Neuronal stem cell (in vitro differentiated cells): Measurements from ENCODE around the gene HOMER1.

Experiments used
- DNase-seq: peaks from one replicate; pipeline ENCODE4 v3.0.0-alpha.2; 2013; ENCODE audit warnings: low spot score
- H2AFZ ChIP-seq: one replicate; pipeline ENCODE4 v1.6.1; 2013; ENCODE audit warnings: mild to moderate bottlenecking, low read length, inconsistent platforms
- H2AK5ac ChIP-seq: 2 replicates; pipeline ENCODE4 v1.6.1; 2013; ENCODE audit warnings: low read depth, mild to moderate bottlenecking, inconsistent platforms, low read length, moderate library complexity, mixed read lengths
- H2BK120ac ChIP-seq: 2 replicates; pipeline ENCODE4 v1.6.1; 2013; ENCODE audit warnings: low read depth, mild to moderate bottlenecking, inconsistent platforms, low read length, moderate library complexity, mixed read lengths
- H2BK12ac ChIP-seq: one replicate; pipeline ENCODE4 v1.6.1; 2013; ENCODE audit warnings: low read length, inconsistent platforms
- H2BK15ac ChIP-seq: 2 replicates; pipeline ENCODE4 v1.6.1; 2013; ENCODE audit warnings: mild to moderate bottlenecking, low read length, inconsistent platforms, mixed read lengths
- H2BK5ac ChIP-seq: one replicate; pipeline ENCODE4 v1.6.1; 2013; ENCODE audit warnings: inconsistent platforms, mild to moderate bottlenecking, low read length, moderate library complexity
- H3K14ac ChIP-seq: one replicate; pipeline ENCODE4 v1.6.1; 2013; ENCODE audit warnings: low read length, inconsistent platforms
- H3K18ac ChIP-seq: 2 replicates; pipeline ENCODE4 v1.6.1; 2013; ENCODE audit warnings: low read length, inconsistent platforms
- H3K23ac ChIP-seq: 2 replicates; pipeline ENCODE4 v1.6.1; 2013; ENCODE audit warnings: low read depth, mild to moderate bottlenecking, mixed read lengths, low read length, inconsistent platforms; ENCODE audit not compliant: poor library complexity
- H3K27ac ChIP-seq: replicated peaks from 3 replicates; pipeline ENCODE4 v1.5.1; 2013; ENCODE audit warnings: low read length, inconsistent platforms
- H3K27me3 ChIP-seq, 3 experiments: 2 replicates each; pipeline ENCODE4 v1.6.1; 2013; ENCODE audit warnings: low read length in 3 of 3, mild to moderate bottlenecking in 2 of 3, inconsistent platforms in 1 of 3, low read depth in 1 of 3, mixed read lengths in 1 of 3, moderate library complexity in 1 of 3; ENCODE audit not compliant: control insufficient read depth in 3 of 3, insufficient read depth in 3 of 3
- H3K36me3 ChIP-seq, 2 donors: replicated peaks in 1 of 2; 2 replicates each; pipeline ENCODE4 v1.6.1; 2013; ENCODE audit warnings: low read length in 2 of 2; ENCODE audit not compliant: control insufficient read depth in 2 of 2, insufficient read depth in 2 of 2
- H3K4ac ChIP-seq: 2 replicates; pipeline ENCODE4 v1.6.1; 2013; ENCODE audit warnings: inconsistent platforms, mild to moderate bottlenecking, low read length, moderate library complexity
- H3K4me1 ChIP-seq, 2 donors: 1 replicate in 1 of 2; 2 replicates in 1 of 2; pipeline ENCODE4 v1.6.1; 2013; ENCODE audit warnings: low read length in 2 of 2, low read depth in 1 of 2; ENCODE audit not compliant: control insufficient read depth in 2 of 2, insufficient read depth in 1 of 2
- H3K4me2 ChIP-seq: one replicate; pipeline ENCODE4 v1.6.1; 2013; ENCODE audit warnings: mild to moderate bottlenecking, low read length, inconsistent platforms; ENCODE audit not compliant: insufficient read depth, poor library complexity, severe bottlenecking
- H3K4me3 ChIP-seq, 2 donors: 2 replicates each; pipeline ENCODE4 v1.5.1; 2013; ENCODE audit warnings: low read length in 2 of 2, mild to moderate bottlenecking in 2 of 2, inconsistent platforms in 1 of 2, moderate library complexity in 1 of 2
- H3K79me1 ChIP-seq: one replicate; pipeline ENCODE4 v1.6.1; 2013; ENCODE audit warnings: low read depth, mild to moderate bottlenecking, inconsistent platforms, low read length, moderate library complexity
- H3K9ac ChIP-seq: one replicate; pipeline ENCODE4 v1.6.1; 2013; ENCODE audit warnings: mild to moderate bottlenecking, low read depth, low read length, inconsistent platforms; ENCODE audit not compliant: poor library complexity
- H3K9me3 ChIP-seq, 2 donors: replicated peaks in 1 of 2; 2 replicates each; pipeline versions ENCODE3 to v1.6.1; 2013; ENCODE audit warnings: low read length in 2 of 2, mild to moderate bottlenecking in 2 of 2, inconsistent platforms in 1 of 2, low read depth in 1 of 2, mixed read lengths in 1 of 2, moderate library complexity in 1 of 2; ENCODE audit not compliant: control insufficient read depth in 2 of 2, insufficient read depth in 1 of 2
- H4K8ac ChIP-seq: one replicate; pipeline ENCODE4 v1.6.1; 2013; ENCODE audit warnings: low read depth, mild to moderate bottlenecking, inconsistent platforms, low read length, moderate library complexity
- H4K91ac ChIP-seq: one replicate; pipeline ENCODE4 v1.6.1; 2013; ENCODE audit warnings: low read length, low read depth, mild to moderate bottlenecking, inconsistent platforms; ENCODE audit not compliant: poor library complexity
- WGBS, 2 donors: extraction: QIAGEN DNeasy Blood & Tissue Kit; methylation state at CpG; one replicate each; pipeline ENCODE4 v1.1.7; 2013; ENCODE audit warnings: missing lambda C conversion rate in 2 of 2, mixed read lengths in 1 of 2; ENCODE audit not compliant: insufficient read length in 2 of 2, insufficient replicate concordance in 1 of 2; ENCODE audit errors: extremely low coverage in 2 of 2; 5-methylcytosine and 5-hydroxymethylcytosine counted together

The HOMER1 gene

GRCh38 chr5:79396265-79396664 is 117.7 kb downstream of the HOMER1 start:
- Histone ChIP-seq H3K4ac (no peak overlapping the region), H3K18ac (no peak overlapping the region), H3K79me1 (no peaks in the 10 kb centered on the region), H3K14ac (no peak overlapping the region), H2BK120ac (no peak overlapping the region), H2BK15ac (no peak overlapping the region), H2BK12ac (no peak overlapping the region), H3K36me3 (peaks cover 3 to 50% of the 10 kb centered on the region in 2 donors), H4K8ac (no peak overlapping the region), H3K27ac (no peak overlapping the region), H3K4me1 (no peaks in the 10 kb centered on the region), H3K23ac (no peak overlapping the region), H4K91ac (no peak overlapping the region), H2AK5ac (no peak overlapping the region), H3K9me3 (no peaks in the 10 kb centered on the region), H2AFZ (no peak overlapping the region), H3K4me2 (no peak overlapping the region), H2BK5ac (no peak overlapping the region), H3K9ac (no peak overlapping the region), H3K27me3 (no peaks in the 10 kb centered on the region), H3K4me3 (no peak overlapping the region)
- DNase-seq, result no peak

GRCh38 chr5:79395296-79395695 is 118.6 kb downstream of the HOMER1 start:
- WGBS, 2 donors, result no CpG with 5 or more reads among the region's 3 CpGs
- Histone ChIP-seq H3K23ac (no peak overlapping the region), H2BK12ac (no peak overlapping the region), H3K18ac (no peak overlapping the region), H3K27ac (no peak overlapping the region), H3K4me3 (no peak overlapping the region), H3K4me2 (no peak overlapping the region), H3K27me3 (no peaks in the 10 kb centered on the region), H2BK120ac (no peak overlapping the region), H4K8ac (no peak overlapping the region), H2BK15ac (no peak overlapping the region), H2BK5ac (no peak overlapping the region), H3K36me3 (peaks cover 3 to 50% of the 10 kb centered on the region in 2 donors), H3K79me1 (no peaks in the 10 kb centered on the region), H3K9me3 (no peaks in the 10 kb centered on the region), H3K4ac (no peak overlapping the region), H3K14ac (no peak overlapping the region), H3K4me1 (no peaks in the 10 kb centered on the region), H3K9ac (no peak overlapping the region), H2AK5ac (no peak overlapping the region), H4K91ac (no peak overlapping the region), H2AFZ (no peak overlapping the region)
- DNase-seq, result no peak

DNA sequence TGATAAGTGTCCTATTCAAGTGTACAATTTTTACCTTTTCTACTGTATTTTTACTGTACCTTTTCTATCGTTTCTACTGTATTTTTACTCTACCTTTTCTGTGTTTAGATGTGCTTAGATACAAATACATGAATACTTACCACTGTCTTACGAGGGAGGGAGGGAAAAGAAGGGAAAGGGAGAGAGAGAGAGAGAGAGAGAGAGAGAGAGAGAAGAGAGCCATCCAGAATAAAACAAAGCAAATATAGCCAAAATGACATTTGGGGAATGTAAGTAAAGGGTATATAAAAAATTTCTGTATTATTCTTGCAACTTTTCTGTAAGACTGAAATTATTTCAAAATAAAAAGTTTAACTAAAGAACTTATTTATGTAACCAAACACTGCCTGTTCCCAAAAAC is 121.2 kb downstream of the HOMER1 start:
- whole genome bisulfite sequencing, 2 donors, result no CpG with 5 or more reads among the region's 2 CpGs
- no peak overlapping the region for H3K4me3 ChIP-seq
- DNase-seq, result no peak
- H3K79me1 ChIP-seq, result no peaks in the 10 kb centered on the region
- H3K23ac ChIP-seq, result no peak overlapping the region
- no peaks in the 10 kb centered on the region for H3K4me1 ChIP-seq
- H4K8ac ChIP-seq, result no peak overlapping the region
- H3K27ac ChIP-seq, result no peak overlapping the region
- H2BK120ac ChIP-seq, result no peak overlapping the region
- no peaks in the 10 kb centered on the region for H3K9me3 ChIP-seq
- H4K91ac ChIP-seq, result no peak overlapping the region
- no peak overlapping the region for H2AK5ac ChIP-seq
- H2BK12ac ChIP-seq, result no peak overlapping the region
- H2BK5ac ChIP-seq, result no peak overlapping the region
- H3K14ac ChIP-seq, result no peak overlapping the region
- H2BK15ac ChIP-seq, result no peak overlapping the region
- H3K36me3 ChIP-seq, result peaks cover 3 to 53% of the 10 kb centered on the region in 2 donors
- no peak overlapping the region for H3K18ac ChIP-seq
- no peaks in the 10 kb centered on the region for H3K27me3 ChIP-seq
- H2AFZ ChIP-seq, result no peak overlapping the region
- no peak overlapping the region for H3K9ac ChIP-seq
- H3K4ac ChIP-seq, result no peak overlapping the region
- H3K4me2 ChIP-seq, result no peak overlapping the region

- no CpG with 5 or more reads among the region's 1 CpG for WGBS, 2 donors
- no peak overlapping the region for H3K14ac ChIP-seq
- no peak overlapping the region for H2BK5ac ChIP-seq
- H2AFZ ChIP-seq, result no peak overlapping the region
- no peak overlapping the region for H3K18ac ChIP-seq
- no peak overlapping the region for H4K8ac ChIP-seq
- no peak for DNase-seq
- peaks cover 0 to 15% of the 10 kb centered on the region in 2 donors for H3K36me3 ChIP-seq
- H3K79me1 ChIP-seq, result no peaks in the 10 kb centered on the region
- H2AK5ac ChIP-seq, result no peak overlapping the region
- no peak overlapping the region for H2BK15ac ChIP-seq
- H4K91ac ChIP-seq, result no peak overlapping the region
- H3K27ac ChIP-seq, result no peak overlapping the region
- H3K27me3 ChIP-seq, result no peaks in the 10 kb centered on the region
- H3K4me3 ChIP-seq, result no peak overlapping the region
- H3K4me2 ChIP-seq, result no peak overlapping the region
- no peak overlapping the region for H3K4ac ChIP-seq
- H2BK120ac ChIP-seq, result no peak overlapping the region
- no peak overlapping the region for H3K9ac ChIP-seq
- no peak overlapping the region for H3K23ac ChIP-seq
- H2BK12ac ChIP-seq, result no peak overlapping the region
- H3K4me1 ChIP-seq, result no peaks in the 10 kb centered on the region
- H3K9me3 ChIP-seq, result peaks cover 0 to 10% of the 10 kb centered on the region in 2 donors
Observed at GRCh38 chr5:79386679-79387078, 127.3 kb downstream of the HOMER1 start.
